DMS114 treated with DMSO at 0.1 percent for 48 hours (cell line): ENCODE data around the gene WSB2.

ENCODE experiments used
- DNase-seq: peaks from one replicate; lab custom pipeline; 2025; ENCODE audit not compliant: unreplicated experiment; lab: John Stamatoyannopoulos, UW

Gene WSB2

DNA sequence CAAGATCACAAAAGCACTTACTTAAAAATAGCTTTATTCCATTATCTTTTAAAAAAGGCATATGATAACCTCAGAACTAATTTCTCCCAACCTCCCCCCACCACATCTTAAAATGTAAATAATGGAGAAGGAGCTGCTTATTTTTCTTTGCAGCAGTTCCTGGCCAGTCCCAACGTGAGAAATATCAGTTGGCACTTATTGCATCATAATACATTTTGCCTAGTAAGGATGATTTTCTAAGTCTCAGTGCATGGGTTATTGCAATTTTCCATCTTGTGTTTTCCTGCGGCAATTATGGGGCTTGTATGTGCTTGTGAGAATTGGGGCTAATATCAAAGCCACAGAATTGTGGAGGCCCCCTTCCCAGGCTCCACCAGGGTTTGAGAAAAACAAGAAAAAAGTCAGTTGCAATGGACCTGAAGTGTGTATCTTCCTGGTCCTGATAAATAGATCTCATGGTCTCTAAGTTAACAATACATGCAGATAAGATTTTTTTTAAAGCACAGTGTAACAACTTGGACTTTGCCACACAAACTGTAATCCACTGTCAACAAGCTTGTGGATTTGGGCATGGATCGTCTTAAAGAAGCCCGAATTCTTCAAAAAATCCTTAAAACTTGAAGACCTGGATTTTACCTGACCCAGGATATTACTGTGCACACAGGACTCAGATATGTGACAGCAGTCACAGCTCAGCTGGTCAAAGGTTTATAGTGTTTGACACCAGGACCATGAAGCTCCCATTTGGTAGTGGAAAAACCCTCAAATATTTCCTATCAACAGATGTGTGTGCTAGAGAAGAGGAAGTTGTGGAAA, 2.8 kb upstream of the WSB2 start:
- DNase-seq = no peak

GRCh38 chr12:118061873-118062843, 1.2 kb upstream of the WSB2 start:
- peak; percentile 65 for DNase-seq

DNA sequence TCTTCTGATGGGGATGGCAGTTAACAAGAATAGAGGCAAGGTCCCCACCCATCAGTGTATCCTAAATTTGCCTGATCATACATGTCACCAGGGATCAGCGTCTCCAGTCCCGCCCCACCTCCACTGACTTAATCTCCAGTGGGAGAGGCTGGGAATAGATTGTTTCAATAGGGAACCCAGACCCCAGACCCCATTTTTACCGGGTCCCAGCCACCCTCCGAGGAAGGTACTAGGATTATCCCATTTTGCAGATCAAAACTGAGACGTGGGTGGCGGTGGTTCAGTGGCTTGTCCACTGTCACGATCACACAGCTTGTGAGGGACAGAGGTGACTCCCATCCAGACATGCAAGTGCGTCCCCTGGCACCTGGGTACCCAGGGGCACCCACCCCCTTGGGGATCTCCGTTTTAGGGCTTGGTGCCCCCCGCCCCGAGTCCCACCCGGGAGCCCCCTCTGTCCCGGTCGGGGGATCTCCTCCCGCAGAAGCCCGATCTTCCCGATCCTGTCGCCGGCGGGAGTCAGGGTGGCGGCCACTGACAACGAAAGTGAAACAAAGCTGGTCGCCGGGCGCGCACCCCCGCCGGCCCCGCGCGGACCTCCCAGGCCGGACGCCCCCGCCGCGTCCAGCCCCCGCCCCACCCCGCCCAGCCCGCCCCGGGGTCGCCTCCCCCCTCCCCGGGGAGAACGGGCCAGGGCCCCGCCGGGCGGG, 523 bp downstream of the WSB2 start:
- no peak for DNase-seq

DNA sequence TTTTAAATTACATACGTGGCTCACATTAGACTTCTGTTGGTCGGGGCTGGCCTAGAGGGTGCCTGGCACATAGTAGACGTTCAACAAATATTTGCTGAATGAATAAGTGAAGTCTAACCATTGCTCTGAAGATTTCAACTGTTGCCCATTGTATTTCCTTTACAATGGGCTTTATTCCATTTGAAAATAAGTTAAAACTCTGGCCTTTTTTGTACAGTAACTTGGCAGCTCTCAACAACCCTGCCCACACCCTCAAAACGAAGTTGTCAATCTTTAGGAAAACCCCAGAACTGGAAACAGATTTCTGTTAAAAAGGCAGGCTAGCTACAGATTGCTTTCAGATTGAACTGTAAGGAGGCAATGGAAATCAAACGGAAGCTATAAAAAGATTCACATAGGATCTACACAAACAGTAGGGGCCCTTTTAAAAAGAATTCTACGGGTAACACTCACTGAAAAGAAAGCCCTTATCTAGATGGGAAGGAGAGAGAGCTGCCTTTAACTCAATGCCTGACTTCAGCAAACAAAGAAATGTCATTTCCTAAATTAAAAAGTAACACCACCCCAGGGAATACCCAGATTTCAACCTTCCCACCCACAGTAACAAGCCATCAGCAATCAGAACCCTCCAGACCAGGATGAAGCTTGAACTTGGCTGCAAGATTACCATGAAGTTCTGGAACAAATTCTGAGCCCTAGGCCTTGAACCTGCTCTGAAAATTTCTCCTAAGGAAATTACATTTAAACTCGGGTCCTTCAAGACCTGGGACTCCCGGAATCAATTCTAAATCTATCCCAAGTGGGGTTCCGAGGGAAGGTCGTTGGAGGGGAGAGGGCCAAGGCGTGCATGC, 1.4 kb downstream of the WSB2 start:
- no peak for DNase-seq

GRCh38 chr12:118058881-118059280, 2.1 kb downstream of the WSB2 start:
- no peak for DNase-seq

DNA sequence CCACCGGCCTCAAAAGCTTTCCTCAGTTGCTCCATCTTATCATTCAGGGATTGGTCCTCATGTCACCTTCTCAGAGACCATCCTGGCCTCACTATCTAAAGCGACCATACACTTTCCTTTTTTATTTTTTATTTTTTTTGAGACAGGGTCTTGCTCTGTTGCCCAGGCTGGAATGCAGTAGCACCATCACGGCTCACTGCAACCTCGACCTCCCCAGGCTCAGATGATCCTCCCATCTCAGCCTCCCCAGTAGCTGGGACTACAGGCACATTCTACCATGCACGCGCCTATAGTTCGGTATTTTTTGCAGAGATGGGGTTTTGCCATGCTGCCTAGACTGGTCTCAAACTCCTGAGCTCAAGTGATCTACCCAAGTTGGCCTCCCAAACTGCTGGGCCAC, 2.8 kb downstream of the WSB2 start:
- no peak for DNase-seq

DNA sequence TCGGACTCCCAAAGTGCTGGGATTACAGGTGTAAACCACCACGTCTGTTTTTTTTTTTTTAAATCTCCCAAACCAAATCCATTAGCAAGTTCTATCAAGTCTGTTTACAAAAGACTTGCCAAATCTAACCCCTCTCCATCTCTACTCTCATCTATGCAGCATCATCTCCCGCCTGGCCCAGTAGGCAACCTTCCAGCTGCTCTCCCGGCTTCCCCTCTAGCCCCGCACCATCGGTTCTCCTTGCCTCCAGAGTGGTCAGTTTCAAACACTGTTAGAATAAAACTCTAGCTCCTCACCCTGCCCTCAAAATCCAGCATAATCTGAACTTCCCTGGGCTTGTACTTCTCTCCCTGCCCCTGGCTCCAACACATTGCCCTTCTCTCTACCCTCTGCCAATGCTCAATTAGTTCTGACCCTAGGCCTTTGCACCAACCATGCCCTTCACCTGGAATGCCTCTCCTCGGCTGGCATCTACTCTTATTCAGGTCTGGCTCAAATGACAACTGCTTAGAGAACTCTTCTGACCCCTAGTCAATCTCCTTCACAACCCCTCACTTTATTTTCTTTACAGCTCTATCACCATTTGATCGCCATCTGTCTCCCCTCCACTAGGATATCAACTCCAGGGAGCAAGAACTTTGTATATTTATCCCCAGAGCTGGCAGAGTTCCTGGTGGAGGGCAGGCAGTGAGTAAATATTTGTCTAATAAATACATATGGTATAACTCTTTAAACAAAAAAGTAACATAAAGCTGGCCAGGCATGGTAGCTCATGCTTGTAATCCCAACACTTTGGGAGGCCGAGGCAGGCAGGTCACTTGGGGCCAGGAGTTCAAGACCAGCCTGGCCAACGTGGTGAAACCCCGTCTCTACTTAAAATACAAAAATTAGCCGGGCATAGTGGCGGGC, 4.9 kb downstream of the WSB2 start:
- DNase-seq = no peak

DNA sequence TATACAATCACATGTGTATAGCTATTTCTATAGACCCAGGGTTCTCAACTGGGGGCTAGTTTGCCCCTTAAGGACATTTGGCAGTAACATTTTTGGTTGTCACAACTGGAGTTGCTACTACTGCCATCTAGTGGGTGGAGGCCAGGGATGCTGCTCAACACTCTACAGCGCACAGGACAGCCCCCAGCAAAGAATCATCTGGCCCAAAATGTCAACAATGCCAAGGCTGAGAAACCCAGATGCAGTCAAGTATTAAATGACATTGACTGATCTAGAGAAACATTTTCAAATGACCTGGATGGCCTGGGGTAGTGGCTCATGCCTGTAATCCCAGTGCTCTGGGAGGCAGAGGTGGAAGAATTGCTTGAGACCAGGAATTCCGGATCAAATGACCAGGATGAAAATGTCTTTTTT, 5.8 kb downstream of the WSB2 start:
- DNase-seq = peak; percentile 24

GRCh38 chr12:118053071-118053985, 7.7 kb downstream of the WSB2 start:
- DNase-seq = no peak

DNA sequence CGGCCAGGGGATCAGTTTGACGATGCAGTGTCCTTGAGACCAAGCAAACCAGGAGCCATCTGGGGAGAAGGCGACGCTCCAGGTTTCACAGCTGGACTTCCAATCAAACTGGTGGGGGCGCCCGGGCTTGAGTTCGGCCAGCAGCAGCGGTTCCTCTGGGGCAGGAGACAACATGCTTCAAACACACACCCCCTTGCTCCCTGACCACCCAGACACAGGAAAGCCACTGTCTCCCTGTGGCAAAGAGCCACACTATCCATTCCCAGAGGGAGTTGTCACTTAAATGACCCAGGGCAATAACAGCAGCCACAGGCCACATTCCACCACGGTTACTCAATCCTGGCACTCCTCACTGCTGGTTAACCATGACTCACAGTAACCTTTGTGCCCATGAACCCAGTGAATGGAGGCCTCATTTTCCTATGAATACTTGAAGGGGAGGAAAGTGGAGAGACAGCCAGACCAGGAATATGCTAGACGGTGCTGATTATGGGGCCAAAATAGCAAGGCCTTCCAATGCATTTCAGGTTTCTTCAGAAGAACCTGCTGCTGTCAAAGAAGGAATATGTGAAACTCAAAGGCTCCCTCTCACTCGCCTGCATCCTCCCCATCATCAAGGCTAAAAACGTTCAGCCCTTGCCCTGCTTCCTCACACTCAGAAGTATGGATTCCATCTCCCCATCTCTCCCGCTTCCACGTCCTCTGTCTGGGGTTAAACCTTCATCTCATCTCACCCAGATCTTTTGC, 8.5 kb downstream of the WSB2 start:
- DNase-seq = no peak

DNA sequence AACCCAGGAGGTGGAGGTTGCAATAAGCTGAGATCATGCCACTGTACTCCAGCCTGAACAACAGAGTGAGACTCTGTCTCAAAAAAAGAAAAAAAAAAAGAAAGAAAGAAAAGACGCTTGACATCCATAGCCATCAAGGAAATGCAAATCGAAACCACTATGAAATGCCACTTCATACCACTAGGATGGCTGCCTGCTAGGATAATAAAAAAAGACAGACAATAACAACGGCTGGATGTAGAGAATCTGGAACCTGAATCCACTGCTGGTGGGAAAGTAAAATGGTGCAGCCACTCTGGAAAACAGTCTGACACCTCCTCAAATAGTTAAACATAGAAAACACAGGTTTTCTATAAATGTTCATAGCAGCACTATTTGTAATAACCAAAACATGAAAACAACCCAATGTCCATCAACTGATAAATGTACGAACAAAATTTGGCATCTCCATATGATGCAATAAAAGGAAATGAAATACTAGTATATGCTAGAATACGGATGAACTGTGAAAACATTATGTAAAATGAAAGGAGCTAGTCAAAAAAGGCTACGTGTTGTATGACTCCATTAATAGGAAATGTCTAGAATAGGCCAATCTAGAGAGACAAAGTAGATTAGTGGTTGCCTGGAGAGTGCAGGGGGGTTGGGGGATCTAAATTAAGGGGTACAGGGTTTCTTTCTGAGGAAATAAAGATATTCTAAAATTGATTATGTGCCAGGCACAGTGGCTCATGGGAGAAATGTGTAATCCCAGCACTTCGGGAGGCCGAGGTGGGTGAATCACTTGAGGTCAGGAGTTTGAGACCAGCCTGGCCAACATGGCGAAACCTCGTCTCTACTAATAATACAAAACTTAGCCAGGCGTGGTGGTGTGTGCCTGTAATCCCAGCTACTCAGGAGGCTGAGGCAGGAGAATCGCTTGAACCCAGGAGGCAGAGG, 9.7 kb downstream of the WSB2 start:
- no peak for DNase-seq

- no peak for DNase-seq
Observed at GRCh38 chr12:118046430-118046829, 14.5 kb downstream of the WSB2 start.

DNA sequence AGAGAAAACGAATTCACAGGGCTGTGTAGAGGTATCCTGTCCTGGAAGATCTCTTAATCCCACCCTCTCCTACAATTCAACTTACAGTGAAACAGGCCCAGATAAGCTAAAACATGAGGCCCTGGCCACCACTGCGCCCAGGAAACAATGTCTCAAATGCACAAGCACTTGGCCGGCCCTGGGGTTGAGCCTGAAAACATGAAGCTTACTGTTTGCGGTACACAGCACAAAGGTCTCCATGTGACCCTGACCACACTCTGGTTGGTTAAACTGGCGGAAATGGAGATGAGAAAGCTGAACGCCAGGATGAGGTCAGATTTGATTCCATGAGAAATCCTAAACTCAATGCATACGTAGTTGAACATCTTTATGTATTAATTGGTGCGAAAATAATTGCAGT, 16.4 kb downstream of the WSB2 start:
- no peak for DNase-seq

DNA sequence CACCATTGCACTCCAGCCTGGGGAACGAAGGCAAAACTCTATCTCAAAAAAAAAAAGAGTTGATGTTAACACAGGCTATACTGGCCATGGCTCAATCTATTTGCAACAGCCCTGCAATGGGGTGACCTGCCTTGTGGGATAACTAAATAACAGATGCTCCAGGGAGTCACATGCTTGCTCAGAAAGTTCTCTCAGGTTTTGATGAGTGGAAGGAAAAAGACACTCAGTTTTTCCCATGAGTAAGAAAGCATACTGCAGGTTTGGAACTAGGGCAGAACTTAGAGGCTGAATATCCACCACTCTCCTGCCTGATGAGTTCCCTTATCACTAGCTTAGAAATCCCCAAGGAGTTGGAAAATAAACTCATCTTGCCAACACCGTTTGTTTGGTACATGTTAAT, 16.9 kb downstream of the WSB2 start:
- DNase-seq = no peak

- DNase-seq = no peak
Observed at GRCh38 chr12:118042091-118042490, 18.9 kb downstream of the WSB2 start.

GRCh38 chr12:118038137-118038536, 22.8 kb downstream of the WSB2 start:
- no peak for DNase-seq
